IMR-90 (cell line): ENCODE measurements around the gene ZNF385C. TPM values are rescaled to one million over a fixed set of nuclear protein-coding genes. Genes with fewer than 3 reads are reported as not detected.

Experiments used
- ATAC-seq: fragments of 200-7000 bp; cut with Tn5 transposase; 2 replicates; pipeline ENCODE4 v1.9.1; 2020; ENCODE audit warnings: low read depth, mild to moderate bottlenecking, moderate library complexity
- BruUV-seq: library from RNA; stranded (reverse); fragments of 400-500 nt; replicated peaks from 2 replicates; lab custom pipeline; 2021; lab: Mats Ljungman, UMichigan
- CTCF ChIA-PET: fragments of 300-600 bp; formaldehyde crosslinking; extraction: SDS; loops from one replicate; lab custom pipeline; 2021; ENCODE audit warnings: antibody characterized with exemption; lab: Yijun Ruan, JAX
- POLR2A ChIA-PET: fragments of 300-600 bp; sonication (Branson Sonifier 250); formaldehyde crosslinking; loops from one replicate; lab custom pipeline; 2022; ENCODE audit warnings: antibody characterized with exemption; ENCODE audit not compliant: unreplicated experiment; lab: Charles Lee
- DNase-seq: peaks from one replicate; pipeline ENCODE4 v3.0.0; 2013
- H2AFZ ChIP-seq: replicated peaks from 2 replicates; pipeline ENCODE3; 2013; ENCODE audit warnings: low read length, mild to moderate bottlenecking; ENCODE audit not compliant: poor library complexity
- H2AK5ac ChIP-seq: 2 replicates; pipeline ENCODE4 v1.6.1; 2013; ENCODE audit warnings: low read depth, low read length, inconsistent platforms
- H2AK9ac ChIP-seq: replicated peaks from 2 replicates; pipeline ENCODE3; 2013; ENCODE audit warnings: mild to moderate bottlenecking, low read depth, low read length, moderate library complexity; ENCODE audit not compliant: poor library complexity
- H2BK120ac ChIP-seq: 2 replicates; pipeline ENCODE4 v1.6.1; 2013; ENCODE audit warnings: low read depth, low read length, inconsistent platforms
- H2BK15ac ChIP-seq: 3 replicates; pipeline ENCODE4 v1.6.1; 2013; ENCODE audit warnings: low read depth, low read length, inconsistent platforms
- H2BK20ac ChIP-seq: 2 replicates; pipeline ENCODE4 v1.6.1; 2013; ENCODE audit warnings: low read depth, mild to moderate bottlenecking, inconsistent platforms, low read length, moderate library complexity
- H2BK5ac ChIP-seq: 2 replicates; pipeline ENCODE4 v1.6.1; 2013; ENCODE audit warnings: mild to moderate bottlenecking, low read depth, low read length, inconsistent platforms; ENCODE audit not compliant: poor library complexity, severe bottlenecking
- H3K14ac ChIP-seq: replicated peaks from 2 replicates; pipeline ENCODE4 v1.6.1; 2013; ENCODE audit warnings: low read depth, low read length, inconsistent platforms
- H3K18ac ChIP-seq: 2 replicates; pipeline ENCODE4 v1.6.1; 2013; ENCODE audit warnings: low read depth, low read length, control low read depth
- H3K23ac ChIP-seq: 2 replicates; pipeline ENCODE4 v1.6.1; 2013; ENCODE audit warnings: low read depth, low read length, inconsistent platforms
- H3K27ac ChIP-seq: 2 replicates; pipeline ENCODE4 v1.5.1; 2013; ENCODE audit warnings: mild to moderate bottlenecking, control low read depth, low read length; ENCODE audit not compliant: insufficient read depth
- H3K27me3 ChIP-seq: 2 replicates; pipeline ENCODE4 v1.6.1; 2013; ENCODE audit warnings: low read length; ENCODE audit not compliant: control insufficient read depth, insufficient read depth
- H3K36me3 ChIP-seq: 2 replicates; pipeline ENCODE4 v1.6.1; 2013; ENCODE audit warnings: low read length, mixed read lengths; ENCODE audit not compliant: control insufficient read depth, insufficient read depth
- H3K4ac ChIP-seq: 2 replicates; pipeline ENCODE4 v1.6.1; 2013; ENCODE audit warnings: low read depth, low read length, inconsistent platforms
- H3K4me1 ChIP-seq: 2 replicates; pipeline ENCODE4 v1.6.1; 2013; ENCODE audit warnings: low read length, mixed read lengths; ENCODE audit not compliant: control insufficient read depth, insufficient read depth
- H3K4me2 ChIP-seq: 2 replicates; pipeline ENCODE4 v1.6.1; 2013; ENCODE audit warnings: low read depth, mild to moderate bottlenecking, control low read depth, low read length, moderate library complexity
- H3K4me3 ChIP-seq: 2 replicates; pipeline ENCODE4 v1.5.1; 2013; ENCODE audit warnings: low read depth, mild to moderate bottlenecking, control low read depth, low read length, moderate library complexity; ENCODE audit not compliant: insufficient read depth
- H3K56ac ChIP-seq: 2 replicates; pipeline ENCODE4 v1.6.1; 2013; ENCODE audit warnings: low read length, inconsistent platforms; ENCODE audit not compliant: insufficient read depth; ENCODE audit errors: extremely low read depth
- H3K79me1 ChIP-seq, 2 experiments: 2 replicates each; pipeline ENCODE4 v1.6.1; 2013; ENCODE audit warnings: low read length in 2 of 2, inconsistent platforms in 1 of 2, low read depth in 1 of 2
- H3K9ac ChIP-seq: 2 replicates; pipeline ENCODE4 v1.6.1; 2013; ENCODE audit warnings: low read depth, low read length, control low read depth
- H3K9me1 ChIP-seq: 2 replicates; pipeline ENCODE4 v1.6.1; 2013; ENCODE audit warnings: low read length, inconsistent platforms; ENCODE audit not compliant: insufficient read depth
- H3K9me3 ChIP-seq: 2 replicates; pipeline ENCODE4 v1.6.1; 2013; ENCODE audit warnings: low read length; ENCODE audit not compliant: control insufficient read depth, insufficient read depth
- H4K20me1 ChIP-seq: 2 replicates; pipeline ENCODE4 v1.6.1; 2013; ENCODE audit warnings: low read length, inconsistent platforms; ENCODE audit not compliant: insufficient read depth
- H4K5ac ChIP-seq: 2 replicates; pipeline ENCODE4 v1.6.1; 2013; ENCODE audit warnings: mild to moderate bottlenecking, low read depth, low read length, control low read depth
- H4K8ac ChIP-seq, 2 experiments: 2 replicates each; pipeline ENCODE4 v1.6.1; 2013; ENCODE audit warnings: low read depth in 2 of 2, low read length in 2 of 2, control low read depth in 1 of 2, inconsistent platforms in 1 of 2
- H4K91ac ChIP-seq: 2 replicates; pipeline ENCODE4 v1.6.1; 2013; ENCODE audit warnings: low read depth, low read length, inconsistent platforms; ENCODE audit not compliant: insufficient read depth
- CEBPB ChIP-seq: IDR thresholded peaks from 2 replicates; pipeline ENCODE4 v1.6.1; 2012; ENCODE audit warnings: low read depth, low read length, improper control_type of control experiment
- CTCF ChIP-seq: conservative IDR thresholded peaks from 2 replicates; pipeline ENCODE4 v1.5.1; 2012; ENCODE audit warnings: mild to moderate bottlenecking, low read depth, low read length, improper control_type of control experiment
- ELK1 ChIP-seq: fragments of 150-350 bp; IDR thresholded peaks from 2 replicates; pipeline ENCODE4 v1.6.1; 2016; ENCODE audit warnings: low read depth, mild to moderate bottlenecking, low read length, moderate library complexity, borderline replicate concordance
- MAFK ChIP-seq: IDR thresholded peaks from 2 replicates; pipeline ENCODE4 v1.6.1; 2012; ENCODE audit warnings: low read depth, low read length, improper control_type of control experiment
- MAZ ChIP-seq: IDR thresholded peaks from 2 replicates; pipeline ENCODE4 v1.6.1; 2012; ENCODE audit warnings: low read depth, mild to moderate bottlenecking, low read length, improper control_type of control experiment, moderate library complexity, borderline replicate concordance
- MXI1 ChIP-seq: IDR thresholded peaks from 2 replicates; pipeline ENCODE4 v1.6.1; 2012; ENCODE audit warnings: low read depth, mild to moderate bottlenecking, low read length, moderate library complexity, borderline replicate concordance
- POLR2A ChIP-seq: IDR thresholded peaks from 2 replicates; pipeline ENCODE4 v1.6.1; 2012; ENCODE audit warnings: mild to moderate bottlenecking, low read depth, low read length
- RCOR1 ChIP-seq: IDR thresholded peaks from 2 replicates; pipeline ENCODE4 v1.6.1; 2012; ENCODE audit warnings: mild to moderate bottlenecking, low read length, improper control_type of control experiment; ENCODE audit not compliant: insufficient replicate concordance
- USF2 ChIP-seq: fragments of 150-350 bp; IDR thresholded peaks from 2 replicates; pipeline ENCODE4 v1.6.1; 2017; ENCODE audit warnings: mild to moderate bottlenecking, antibody characterized with exemption, low read length, low read depth
- WGBS, 2 experiments: methylation state at CpG; one replicate each; pipeline versions ENCODE4 v1.1.5 to v1.1.7; 2013; ENCODE audit warnings: missing lambda C conversion rate in 2 of 2; ENCODE audit not compliant: insufficient read length in 1 of 2; ENCODE audit errors: extremely low coverage in 2 of 2; 5-methylcytosine and 5-hydroxymethylcytosine counted together
- dilution Hi-C: fragments of 300-500 bp; cut with HindIII; formaldehyde crosslinking; loops from one replicate; pipeline ENCODE4 v1.14.3; 2018; ENCODE audit warnings: low sequenced_read_pairs; ENCODE audit not compliant: unreplicated experiment
- in situ Hi-C: fragments of 300-500 bp; cut with MboI; formaldehyde crosslinking; loops from 3 replicates; pipeline ENCODE4 v1.14.3; 2019; ENCODE audit warnings: low sequenced_read_pairs, inconsistent platforms, mixed read lengths
- intact Hi-C: fragments of 100-400 bp; cut with micrococcal nuclease; formaldehyde crosslinking; loops from 2 replicates; pipeline ENCODE4 v1.10.0; 2022
- polyA plus RNA-seq, 3 experiments: library from polyadenylated mRNA; depleted of rRNA; stranded (reverse); fragments of >200 nt; gene quantifications; 2 replicates each; pipeline ENCODE4 v1.2.3, GENCODE V29; 2012; ENCODE audit warnings: low replicate concordance in 1 of 3
- total RNA-seq: library from RNA; depleted of rRNA; stranded (reverse); fragments of >200 nt; gene quantifications from 2 replicates; pipeline ENCODE4 v1.2.3, GENCODE V29; 2012

ZNF385C gene
- total and polyA plus RNA-seq, 2 of the 4 experiments (the other 2 are of a cell fraction): not detected

- ChIA-PET CTCF (interaction anchor here (0.6 to 1.5 kb wide), 2 partner anchors 36 to 43 kb away, joined by 3 to 5 read pairs; no protein-coding TSS in a partner anchor), POLR2A (no interaction called here)
- H3K36me3 ChIP-seq: no peaks in the 10 kb centered on the region
- no peak overlapping the region for H2BK120ac ChIP-seq
- no peak overlapping the region for H3K4ac ChIP-seq
- no peaks in the 10 kb centered on the region; the same call in 1 of the 2 replicates for H4K20me1 ChIP-seq
- no peak overlapping the region for H4K5ac ChIP-seq
- H2BK5ac ChIP-seq: no peak overlapping the region
- no peak for DNase-seq
- no peak overlapping the region for H3K56ac ChIP-seq
- BruUV-seq: no TSS peak
- no peak overlapping the region for H2AK5ac ChIP-seq
- H3K4me1 ChIP-seq: no peaks in the 10 kb centered on the region
- peaks cover 47% of the 10 kb centered on the region for H3K27me3 ChIP-seq
- H3K14ac ChIP-seq: no peak overlapping the region
- H3K4me3 ChIP-seq: no peak overlapping the region
- H3K18ac ChIP-seq: no peak overlapping the region
- H2AFZ ChIP-seq: no peak overlapping the region
- dilution Hi-C loops (no loop called here), intact Hi-C loops (no loop called here), in situ Hi-C loops (no loop called here)
- no peak overlapping the region for H2BK20ac ChIP-seq
- H3K9ac ChIP-seq: no peak overlapping the region
- no peaks in the 10 kb centered on the region for H3K9me3 ChIP-seq
- H3K23ac ChIP-seq: no peak overlapping the region
- no peak overlapping the region for H4K91ac ChIP-seq
- H3K9me1 ChIP-seq: no peaks in the 10 kb centered on the region
- H2BK15ac ChIP-seq: no peak overlapping the region
- 50% methylated on average over 1 of the region's 2 CpGs; no CpG with 5 or more reads in 1 of the 2 experiments for WGBS, 2 experiments
- TF ChIP-seq CTCF: no peak
- no peak for TF ChIP-seq CEBPB
- TF ChIP-seq MAZ: no peak
- TF ChIP-seq MXI1: no peak
- TF ChIP-seq ELK1: no peak
- TF ChIP-seq RCOR1: no peak
- TF ChIP-seq USF2: no peak
- TF ChIP-seq POLR2A: no peak
- no peak for TF ChIP-seq MAFK
- ATAC-seq: no peak
- H3K4me2 ChIP-seq: no peak overlapping the region
- no peak overlapping the region for H4K8ac ChIP-seq
- no peak overlapping the region for H3K27ac ChIP-seq
- H2AK9ac ChIP-seq: no peak overlapping the region
- H3K79me1 ChIP-seq: no peaks in the 10 kb centered on the region
These were observed 33.1 kb downstream of the ZNF385C start for GRCh38 chr17:42065201-42065600.
